Karpas-422 (cell line): Measurements from ENCODE around the gene LMBR1. TPM values are rescaled to one million over a fixed set of nuclear protein-coding genes. Genes with fewer than 3 reads are reported as not detected.
"Not testable (repeated sequence)": the region's sequence is repeated elsewhere in the genome, so short reads cannot be mapped to it uniquely, and the experiment has no call there.

Experiments used
- DNase-seq: peaks from one replicate; pipeline ENCODE4 v3.0.0-alpha.2; 2015
- H2AFZ ChIP-seq: fragments of 200-600 bp; sonication (generic); 2 replicates; pipeline ENCODE4 v1.6.1; 2014; ENCODE audit warnings: antibody characterized with exemption, low read length, mixed read lengths
- H3K27ac ChIP-seq: fragments of 200-600 bp; sonication (generic); 2 replicates; pipeline ENCODE4 v1.5.1; 2014; ENCODE audit warnings: mild to moderate bottlenecking, low read length, moderate library complexity
- H3K27me3 ChIP-seq: fragments of 200-600 bp; sonication (generic); 2 replicates; pipeline ENCODE4 v1.6.1; 2014; ENCODE audit warnings: low read length, mixed read lengths
- H3K36me3 ChIP-seq: fragments of 200-600 bp; sonication (generic); 2 replicates; pipeline ENCODE4 v1.6.1; 2014; ENCODE audit warnings: low read length, mixed read lengths; ENCODE audit not compliant: insufficient read depth
- H3K4me1 ChIP-seq: fragments of 200-600 bp; sonication (generic); 2 replicates; pipeline ENCODE4 v1.6.1; 2014; ENCODE audit warnings: mild to moderate bottlenecking, low read length, mixed read lengths
- H3K4me2 ChIP-seq: fragments of 200-600 bp; sonication (generic); 2 replicates; pipeline ENCODE4 v1.6.1; 2014; ENCODE audit warnings: low read length, low read depth, mild to moderate bottlenecking; ENCODE audit not compliant: poor library complexity, severe bottlenecking
- H3K4me3 ChIP-seq: fragments of 200-600 bp; sonication (generic); 2 replicates; pipeline ENCODE4 v1.5.1; 2014; ENCODE audit warnings: mild to moderate bottlenecking, antibody characterized with exemption, low read length, mixed read lengths
- H3K79me2 ChIP-seq: fragments of 200-600 bp; sonication (generic); 2 replicates; pipeline ENCODE4 v1.6.1; 2014; ENCODE audit warnings: mild to moderate bottlenecking, low read length, mixed read lengths
- H3K9ac ChIP-seq: fragments of 200-600 bp; sonication (generic); 2 replicates; pipeline ENCODE4 v1.6.0; 2014; ENCODE audit warnings: low read length
- H3K9me2 ChIP-seq: fragments of 200-600 bp; sonication (generic), shearing (Covaris generic); replicated peaks from 2 replicates; pipeline ENCODE4 v1.6.0; 2014; ENCODE audit warnings: mild to moderate bottlenecking, low read length, moderate library complexity; ENCODE audit not compliant: insufficient read depth
- H3K9me3 ChIP-seq: fragments of 300-700, 200-600 bp; sonication (generic); 2 replicates; pipeline ENCODE4 v1.6.1; 2014; ENCODE audit warnings: low read length, mixed read lengths
- H4K20me1 ChIP-seq: fragments of 200-600 bp; sonication (generic); 2 replicates; pipeline ENCODE4 v1.6.1; 2014; ENCODE audit warnings: mild to moderate bottlenecking, antibody characterized with exemption, low read length, low read depth; ENCODE audit not compliant: insufficient read depth
- total RNA-seq: library from RNA; depleted of rRNA; stranded (reverse); fragments of >200 nt; shearing (Covaris generic); gene quantifications from 2 replicates; pipeline ENCODE4 v1.2.3, GENCODE V29; 2014; ENCODE audit warnings: low replicate concordance

The LMBR1 gene
- total RNA-seq, 1 experiment from 2014 or later: 202 TPM

DNA sequence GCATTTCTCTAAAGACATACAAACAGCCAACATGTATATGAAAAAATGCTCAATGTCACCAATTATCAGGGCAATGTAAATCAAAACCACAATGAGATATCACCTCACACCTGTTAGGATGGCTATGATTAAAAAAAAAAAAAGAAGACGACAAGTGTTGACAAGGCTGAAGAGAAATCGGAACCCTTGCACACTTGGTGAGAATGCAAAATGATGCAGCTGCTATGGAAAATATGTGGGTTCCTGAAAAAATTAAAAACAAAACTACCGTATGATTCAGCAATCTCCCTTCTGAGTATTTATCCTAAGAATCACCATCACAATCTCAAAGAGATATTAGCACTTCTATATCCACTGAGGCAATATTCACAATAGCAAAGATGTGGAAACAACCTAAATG is 11.3 kb downstream of the LMBR1 start:
- H3K36me3 ChIP-seq: peaks cover 44% of the 10 kb centered on the region
- H3K9me2 ChIP-seq: no peaks in the 10 kb centered on the region
- H3K4me3 ChIP-seq: no peak overlapping the region
- peaks cover 100% of the 10 kb centered on the region for H3K79me2 ChIP-seq
- peak overlapping the region; percentile 37; the same call in 1 of the 2 replicates for H3K27ac ChIP-seq
- DNase-seq: no peak
- H3K4me1 ChIP-seq: peaks cover 9% of the 10 kb centered on the region
- no peak overlapping the region for H2AFZ ChIP-seq
- no peak overlapping the region for H3K9ac ChIP-seq
- no peaks in the 10 kb centered on the region for H3K9me3 ChIP-seq
- no peaks in the 10 kb centered on the region for H3K27me3 ChIP-seq
- H4K20me1 ChIP-seq: 0 out of 2 replicates have a peak, but pooled peaks cover 3% of the 10 kb centered on the region
- H3K4me2 ChIP-seq: no peak overlapping the region

- Histone ChIP-seq H3K4me2 (no peak overlapping the region), H3K9ac (no peak overlapping the region), H3K79me2 (peaks cover 89% of the 10 kb centered on the region), H3K27ac (no peak overlapping the region), H4K20me1 (0 out of 2 replicates have a peak, but pooled peaks cover 4% of the 10 kb centered on the region), H3K9me3 (no peaks in the 10 kb centered on the region), H3K9me2 (no peaks in the 10 kb centered on the region), H3K36me3 (peaks cover 18% of the 10 kb centered on the region), H3K27me3 (no peaks in the 10 kb centered on the region), H3K4me1 (peaks cover 8% of the 10 kb centered on the region), H3K4me3 (no peak overlapping the region), H2AFZ (no peak overlapping the region)
- DNase-seq: no peak
Measured at GRCh38 chr7:156875766-156876165, 17.2 kb downstream of the LMBR1 start.

- H3K9me3 ChIP-seq, H3K4me3 ChIP-seq, H3K27me3 ChIP-seq, H4K20me1 ChIP-seq, H3K9ac ChIP-seq, H2AFZ ChIP-seq, H3K4me2 ChIP-seq, DNase-seq, H3K9me2 ChIP-seq, H3K27ac ChIP-seq: not testable (repeated sequence)
- H3K79me2 ChIP-seq: peaks cover 95% of the 10 kb centered on the region
- peaks cover 36% of the 10 kb centered on the region for H3K4me1 ChIP-seq
- H3K36me3 ChIP-seq: peaks cover 28% of the 10 kb centered on the region
Measured at GRCh38 chr7:156868363-156868762, 24.6 kb downstream of the LMBR1 start.

DNA sequence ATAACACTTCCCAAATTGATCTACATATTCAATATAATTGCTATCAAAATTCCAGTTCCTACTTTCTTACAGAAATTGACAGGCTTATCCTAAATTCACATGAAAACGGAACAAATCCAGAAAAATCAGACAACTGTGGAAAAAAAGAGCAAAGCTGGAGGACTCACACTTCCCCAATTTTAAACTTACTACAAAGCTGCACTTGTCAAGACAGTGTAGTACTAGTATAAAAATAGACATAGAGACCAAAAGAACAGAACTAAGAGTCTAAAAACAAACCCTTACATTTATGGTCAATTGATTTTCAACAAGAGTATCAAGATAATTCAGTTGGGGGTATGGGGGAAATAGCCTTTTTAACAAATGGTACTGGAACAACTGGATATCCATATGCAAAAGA is 27.5 kb downstream of the LMBR1 start:
- Histone ChIP-seq H3K27ac (peak overlapping the region; percentile 45), H3K9me2 (no peaks in the 10 kb centered on the region), H4K20me1 (no peaks in the 10 kb centered on the region), H2AFZ (no peak overlapping the region), H3K4me2 (peak overlapping the region; percentile 36), H3K9ac (no peak overlapping the region), H3K27me3 (no peaks in the 10 kb centered on the region), H3K36me3 (peaks cover 36% of the 10 kb centered on the region), H3K9me3 (peaks cover 4% of the 10 kb centered on the region), H3K79me2 (peaks cover 99% of the 10 kb centered on the region), H3K4me3 (no peak overlapping the region), H3K4me1 (peaks cover 28% of the 10 kb centered on the region)
- DNase-seq: peak; percentile 52

GRCh38 chr7:156862022-156862421 is 31.0 kb downstream of the LMBR1 start:
- not testable (repeated sequence) for H4K20me1 ChIP-seq, H3K4me3 ChIP-seq, H3K9me2 ChIP-seq, DNase-seq, H3K4me2 ChIP-seq, H3K27ac ChIP-seq, H3K27me3 ChIP-seq, H2AFZ ChIP-seq, H3K9ac ChIP-seq
- Histone ChIP-seq H3K79me2 (peaks cover 99% of the 10 kb centered on the region), H3K36me3 (peaks cover 53% of the 10 kb centered on the region), H3K9me3 (peaks cover 13% of the 10 kb centered on the region), H3K4me1 (peaks cover 20% of the 10 kb centered on the region)

GRCh38 chr7:156861212-156861611 is 31.8 kb downstream of the LMBR1 start:
- peaks cover 12% of the 10 kb centered on the region for H3K4me1 ChIP-seq
- no peak overlapping the region for H3K27ac ChIP-seq
- H4K20me1 ChIP-seq: no peaks in the 10 kb centered on the region
- no peak overlapping the region for H3K4me2 ChIP-seq
- H2AFZ ChIP-seq: no peak overlapping the region
- peaks cover 99% of the 10 kb centered on the region for H3K79me2 ChIP-seq
- DNase-seq: no peak
- H3K9ac ChIP-seq: no peak overlapping the region
- H3K9me3 ChIP-seq: peaks cover 15% of the 10 kb centered on the region
- H3K36me3 ChIP-seq: peaks cover 57% of the 10 kb centered on the region
- H3K9me2 ChIP-seq: no peaks in the 10 kb centered on the region
- no peak overlapping the region for H3K4me3 ChIP-seq
- H3K27me3 ChIP-seq: no peaks in the 10 kb centered on the region

- H3K27me3 ChIP-seq, H3K9ac ChIP-seq, H3K9me2 ChIP-seq, H3K27ac ChIP-seq, H3K4me1 ChIP-seq, H4K20me1 ChIP-seq, H3K4me2 ChIP-seq, H2AFZ ChIP-seq, DNase-seq, H3K4me3 ChIP-seq: not testable (repeated sequence)
- Histone ChIP-seq H3K36me3 (peaks cover 56% of the 10 kb centered on the region), H3K9me3 (peaks cover 15% of the 10 kb centered on the region), H3K79me2 (peaks cover 99% of the 10 kb centered on the region)
Measured at GRCh38 chr7:156860099-156860498, 32.9 kb downstream of the LMBR1 start.

DNA sequence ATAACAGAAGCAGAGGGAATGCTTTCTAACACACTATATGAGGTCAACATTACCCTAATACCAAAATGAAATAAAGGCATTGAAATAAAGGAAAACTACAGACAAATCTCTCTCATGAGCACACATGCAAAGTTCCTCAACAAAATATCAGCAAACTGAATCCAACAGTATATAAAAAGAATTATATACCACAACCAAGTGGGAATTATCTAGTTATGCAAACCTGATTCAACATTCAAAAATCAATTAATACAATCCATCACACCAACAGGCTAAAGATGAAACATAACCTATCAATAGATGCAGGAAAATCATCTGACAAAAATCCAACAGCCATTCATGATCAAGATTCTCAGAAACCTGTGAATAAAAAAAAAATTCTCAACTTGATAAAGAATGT is 34.5 kb downstream of the LMBR1 start:
- Histone ChIP-seq H4K20me1 (no peaks in the 10 kb centered on the region), H2AFZ (no peak overlapping the region), H3K4me2 (no peak overlapping the region), H3K27ac (no peak overlapping the region), H3K36me3 (peaks cover 61% of the 10 kb centered on the region), H3K9ac (no peak overlapping the region), H3K9me3 (peaks cover 17% of the 10 kb centered on the region), H3K4me3 (no peak overlapping the region), H3K9me2 (no peaks in the 10 kb centered on the region), H3K4me1 (no peaks in the 10 kb centered on the region), H3K27me3 (no peaks in the 10 kb centered on the region), H3K79me2 (peaks cover 99% of the 10 kb centered on the region)
- no peak for DNase-seq

DNA sequence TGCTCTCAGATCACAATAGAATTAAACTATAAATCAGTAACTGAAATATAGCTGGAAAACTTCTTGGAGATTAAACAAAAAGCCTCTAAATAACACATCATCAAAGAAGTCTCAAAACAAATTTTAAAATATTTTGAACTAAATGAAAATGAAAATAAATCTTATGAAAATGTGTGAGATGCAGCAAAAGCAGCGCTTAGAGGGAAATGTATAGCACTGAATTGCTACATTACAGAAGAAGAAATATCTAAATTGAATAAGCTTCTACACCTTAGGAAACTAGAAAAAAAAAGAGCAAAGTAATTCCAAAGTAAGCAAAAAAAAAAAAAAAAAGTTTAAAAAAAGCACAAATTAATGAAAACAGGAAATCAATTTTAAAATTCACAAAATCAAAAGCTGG is 35.2 kb downstream of the LMBR1 start:
- Histone ChIP-seq H3K4me3 (no peak overlapping the region), H3K27me3 (no peaks in the 10 kb centered on the region), H3K9me3 (peaks cover 17% of the 10 kb centered on the region), H3K4me2 (no peak overlapping the region), H4K20me1 (no peaks in the 10 kb centered on the region), H3K27ac (no peak overlapping the region), H3K79me2 (peaks cover 100% of the 10 kb centered on the region), H2AFZ (no peak overlapping the region), H3K4me1 (no peaks in the 10 kb centered on the region), H3K9me2 (no peaks in the 10 kb centered on the region), H3K9ac (no peak overlapping the region), H3K36me3 (peaks cover 60% of the 10 kb centered on the region)
- DNase-seq: no peak
